ENCODE results near the gene PPIF. TPM values are rescaled to one million over a fixed set of nuclear protein-coding genes. Genes with fewer than 3 reads are reported as not detected.

Gene PPIF
- total RNA-seq, 1 experiment from 2014 or later = 160 TPM

- Histone ChIP-seq H3K4me3 (ENCODE audit: low read depth, low read length, poor library complexity, severe bottlenecking) (no peak overlapping the region), H3K9me3 (ENCODE audit: low read depth, low read length, poor library complexity, severe bottlenecking) (no peaks in the 10 kb centered on the region), H3K27me3 (replicated peaks; ENCODE audit: insufficient read depth, low read depth, low read length, poor library complexity) (no peaks in the 10 kb centered on the region), H3K27ac (ENCODE audit: low read depth, low read length, poor library complexity, severe bottlenecking) (no peak overlapping the region), H3K36me3 (ENCODE audit: insufficient read depth, low read length, poor library complexity, severe bottlenecking) (peaks cover 60% of the 10 kb centered on the region), H3K4me1 (ENCODE audit: insufficient read depth, low read length, poor library complexity, severe bottlenecking) (peaks cover 10% of the 10 kb centered on the region)
- POLR2A ChIA-PET (ENCODE audit: low non-redundant PET) = no interaction called here
- CTCF ChIA-PET = no interaction called here
- no peak for DNase-seq (ENCODE audit: low spot score)
- TF ChIP-seq EZH2 (IDR thresholded peaks at IDR 0.05; ENCODE audit: borderline replicate concordance, low read depth, low read length, poor library complexity, severe bottlenecking) = no peak
- TF ChIP-seq CTCF (conservative IDR thresholded peaks at IDR 0.05; ENCODE audit: low read depth, low read length) = no peak
- no TSS peak for BruUV-seq (replicated peaks)
- intact Hi-C loops (cut with micrococcal nuclease; ENCODE audit: unreplicated experiment) = no loop called here
These were observed 2.6 kb downstream of the PPIF start for GRCh38 chr10:79349766-79350406.

GRCh38 chr10:79350407-79351154 lies 3.3 kb downstream of the PPIF start:
- peaks cover 10% of the 10 kb centered on the region for H3K4me1 ChIP-seq (ENCODE audit: insufficient read depth, low read length, poor library complexity, severe bottlenecking)
- TF ChIP-seq EZH2 (IDR thresholded peaks at IDR 0.05; ENCODE audit: borderline replicate concordance, low read depth, low read length, poor library complexity, severe bottlenecking) (no peak), CTCF (conservative IDR thresholded peaks at IDR 0.05; ENCODE audit: low read depth, low read length) (no peak)
- no peak overlapping the region for H3K27ac ChIP-seq (ENCODE audit: low read depth, low read length, poor library complexity, severe bottlenecking)
- no peaks in the 10 kb centered on the region for H3K9me3 ChIP-seq (ENCODE audit: low read depth, low read length, poor library complexity, severe bottlenecking)
- peaks cover 67% of the 10 kb centered on the region for H3K36me3 ChIP-seq (ENCODE audit: insufficient read depth, low read length, poor library complexity, severe bottlenecking)
- no peak overlapping the region for H3K4me3 ChIP-seq (ENCODE audit: low read depth, low read length, poor library complexity, severe bottlenecking)
- intact Hi-C loops (cut with micrococcal nuclease; ENCODE audit: unreplicated experiment) = no loop called here
- no peaks in the 10 kb centered on the region for H3K27me3 ChIP-seq (replicated peaks; ENCODE audit: insufficient read depth, low read depth, low read length, poor library complexity)
- no TSS peak for BruUV-seq (replicated peaks)
- POLR2A ChIA-PET (ENCODE audit: low non-redundant PET) = no interaction called here
- no peak for DNase-seq (ENCODE audit: low spot score)
- CTCF ChIA-PET = interaction anchor here (0.6 to 0.7 kb wide), 2 partner anchors 19 to 73 kb away, joined by 4 to 7 read pairs; no protein-coding TSS in a partner anchor

GRCh38 chr10:79351332-79351731 lies 4.1 kb downstream of the PPIF start:
- no peak for DNase-seq (ENCODE audit: low spot score)
- intact Hi-C loops (cut with micrococcal nuclease; ENCODE audit: unreplicated experiment) = no loop called here
- BruUV-seq (replicated peaks) = no TSS peak
- Histone ChIP-seq H3K27me3 (replicated peaks; ENCODE audit: insufficient read depth, low read depth, low read length, poor library complexity) (no peaks in the 10 kb centered on the region), H3K4me3 (ENCODE audit: low read depth, low read length, poor library complexity, severe bottlenecking) (no peak overlapping the region), H3K9me3 (ENCODE audit: low read depth, low read length, poor library complexity, severe bottlenecking) (no peaks in the 10 kb centered on the region), H3K27ac (ENCODE audit: low read depth, low read length, poor library complexity, severe bottlenecking) (no peak overlapping the region), H3K36me3 (ENCODE audit: insufficient read depth, low read length, poor library complexity, severe bottlenecking) (peaks cover 73% of the 10 kb centered on the region), H3K4me1 (ENCODE audit: insufficient read depth, low read length, poor library complexity, severe bottlenecking) (peaks cover 10% of the 10 kb centered on the region)
- no peak for TF ChIP-seq EZH2 (IDR thresholded peaks at IDR 0.05; ENCODE audit: borderline replicate concordance, low read depth, low read length, poor library complexity, severe bottlenecking)
- no peak for TF ChIP-seq CTCF (conservative IDR thresholded peaks at IDR 0.05; ENCODE audit: low read depth, low read length)
- ChIA-PET CTCF (interaction anchor here (0.6 to 0.7 kb wide), 2 partner anchors 20 to 73 kb away, joined by 4 to 7 read pairs; no protein-coding TSS in a partner anchor), POLR2A (ENCODE audit: low non-redundant PET) (no interaction called here)

Measured in A673 (cell line).